Measurements from ENCODE around the gene SLC1A5.
A peak's percentile ranks its signal among the peaks of the same experiment; 100 is the strongest.
"Not testable (repeated sequence)": the region's sequence is repeated elsewhere in the genome, so short reads cannot be mapped to it uniquely, and the experiment has no call there.

SLC1A5 gene

DNA sequence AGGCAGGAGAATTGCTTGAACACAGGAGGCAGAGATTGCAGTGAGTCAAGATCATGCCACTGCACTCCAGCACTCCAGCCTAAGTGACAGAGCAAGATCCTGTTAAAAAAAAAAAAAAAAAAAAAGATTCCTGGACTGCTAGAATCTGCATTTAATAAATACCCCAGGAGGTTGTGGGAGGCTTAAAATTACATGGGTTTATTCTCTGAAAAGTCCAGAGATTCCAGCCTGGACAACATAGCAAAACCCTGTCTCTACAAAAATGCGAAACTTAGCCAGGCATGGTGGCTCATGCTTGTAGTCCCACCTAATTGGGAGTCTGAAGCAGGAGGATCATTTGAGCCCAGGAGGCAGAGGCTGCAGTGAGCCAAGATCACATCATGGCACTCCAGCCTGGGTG is 9.5 kb upstream of the SLC1A5 start:
- no peak for DNase-seq

DNA sequence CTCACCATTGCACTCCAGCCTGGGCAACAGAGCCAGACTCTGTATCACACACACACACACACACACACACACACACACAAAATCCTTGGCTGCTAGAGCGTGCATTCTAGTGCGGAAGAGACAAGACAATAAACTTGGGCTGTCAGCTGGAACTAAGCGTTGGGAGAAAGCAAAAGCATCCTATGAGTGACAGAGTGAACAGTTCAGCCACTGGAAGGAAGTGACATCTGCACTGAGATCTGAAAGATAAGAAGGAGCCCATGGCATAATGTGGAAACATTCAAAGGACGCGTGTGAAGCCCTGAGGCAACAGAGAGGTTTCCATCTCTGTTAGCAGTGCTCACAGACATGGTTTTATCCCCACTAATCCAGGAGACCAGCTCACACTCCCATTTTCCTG is 3.5 kb upstream of the SLC1A5 start:
- DNase-seq = peak; percentile 18

DNA sequence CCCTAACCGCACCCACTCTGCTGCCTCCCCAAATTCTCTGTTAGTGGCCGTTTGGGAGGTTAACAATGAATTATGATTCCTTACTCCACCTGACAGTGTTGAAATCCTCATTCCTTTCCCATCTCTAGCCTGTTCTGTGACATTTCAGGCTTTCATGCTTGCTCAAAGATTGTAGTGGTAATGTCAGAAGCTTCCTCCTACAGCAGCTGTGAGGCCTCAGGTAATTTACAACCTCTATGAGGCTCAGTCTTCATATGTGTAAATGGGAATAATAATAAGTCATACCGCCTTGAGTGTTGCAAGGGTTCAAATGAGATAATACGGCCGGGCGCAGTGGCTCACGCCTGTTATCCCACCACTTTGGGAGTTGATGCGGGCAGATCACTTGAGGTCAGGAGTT is 977 bp upstream of the SLC1A5 start:
- DNase-seq = no peak

DNA sequence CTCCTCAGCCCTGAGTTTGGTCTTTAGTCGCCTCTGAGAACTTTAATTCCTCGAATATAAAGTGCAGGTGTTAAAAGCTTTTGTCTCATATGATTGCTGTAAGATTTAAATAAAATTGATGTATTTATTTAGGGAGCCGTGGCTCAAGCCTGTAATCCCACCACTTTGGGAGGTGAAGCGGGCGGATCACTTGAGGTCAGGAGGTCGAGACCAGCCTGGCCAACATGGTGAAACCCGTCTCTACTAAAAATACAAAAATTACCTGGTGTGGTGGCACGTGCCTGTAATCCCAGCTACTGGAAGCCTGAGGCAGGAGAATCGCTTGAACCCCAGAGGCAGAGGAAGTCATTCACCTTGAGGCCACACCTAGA is 559 bp upstream of the SLC1A5 start:
- DNase-seq = no peak

DNA sequence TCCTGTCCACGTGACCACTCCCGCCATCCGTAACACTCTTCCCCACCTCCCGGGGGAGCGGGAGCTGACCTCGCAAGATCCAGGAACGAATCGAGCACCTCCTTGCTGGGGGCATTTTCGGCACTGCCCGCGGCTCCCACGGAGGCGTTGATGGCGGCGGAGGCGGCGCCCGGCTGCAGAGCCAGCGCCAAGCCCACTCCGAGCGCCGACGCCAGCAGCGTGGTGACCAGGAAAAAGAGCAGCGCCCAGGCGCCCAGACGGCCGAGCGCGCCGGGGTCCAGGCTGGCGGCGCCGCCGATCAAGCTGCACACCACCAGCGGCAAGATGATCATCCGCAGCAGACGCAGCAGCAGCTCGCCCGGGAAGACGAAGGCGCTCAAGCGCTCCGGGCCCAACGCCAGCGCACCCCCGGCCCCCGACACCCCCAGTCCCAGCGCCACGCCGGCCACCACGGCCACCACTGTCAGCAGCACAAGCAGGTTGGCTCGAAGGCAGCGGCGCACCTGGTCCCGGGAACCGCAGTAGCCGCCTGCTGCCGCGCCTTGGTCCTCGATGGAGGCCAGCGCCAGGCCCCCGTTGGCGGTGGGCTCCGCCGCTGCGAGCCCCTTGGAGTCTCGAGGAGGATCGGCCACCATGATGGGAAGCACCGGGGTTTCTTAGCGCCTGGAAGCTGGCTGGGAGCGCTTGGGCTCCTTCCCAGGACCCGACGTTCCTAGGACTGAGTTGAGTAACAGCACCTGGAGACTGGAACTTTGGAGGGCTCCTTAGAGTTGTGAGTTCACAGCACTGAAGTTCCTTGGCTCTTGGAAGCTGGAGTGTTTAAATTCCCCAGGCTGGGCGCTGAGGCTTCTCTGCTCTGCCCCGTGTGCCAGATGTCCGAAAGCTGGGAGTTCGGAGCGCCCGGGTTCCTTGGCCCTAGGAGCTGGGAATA is 798 bp downstream of the SLC1A5 start:
- peak; percentile 49 for DNase-seq

DNA sequence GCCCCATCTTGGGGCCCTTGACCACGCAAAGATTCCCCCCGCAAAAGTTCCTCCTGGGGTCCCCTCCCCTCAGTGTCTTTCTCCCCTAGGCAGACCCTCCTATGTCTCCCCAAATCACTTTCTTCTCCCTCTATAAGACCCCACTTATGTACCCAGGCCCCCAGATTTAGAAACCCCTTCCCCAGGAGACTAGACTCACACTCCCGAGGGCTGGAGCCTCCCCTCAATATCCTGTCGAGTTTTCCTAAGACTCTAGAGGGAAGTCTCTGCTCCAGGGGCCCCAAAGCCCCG is 1.4 kb downstream of the SLC1A5 start:
- no peak for DNase-seq

DNA sequence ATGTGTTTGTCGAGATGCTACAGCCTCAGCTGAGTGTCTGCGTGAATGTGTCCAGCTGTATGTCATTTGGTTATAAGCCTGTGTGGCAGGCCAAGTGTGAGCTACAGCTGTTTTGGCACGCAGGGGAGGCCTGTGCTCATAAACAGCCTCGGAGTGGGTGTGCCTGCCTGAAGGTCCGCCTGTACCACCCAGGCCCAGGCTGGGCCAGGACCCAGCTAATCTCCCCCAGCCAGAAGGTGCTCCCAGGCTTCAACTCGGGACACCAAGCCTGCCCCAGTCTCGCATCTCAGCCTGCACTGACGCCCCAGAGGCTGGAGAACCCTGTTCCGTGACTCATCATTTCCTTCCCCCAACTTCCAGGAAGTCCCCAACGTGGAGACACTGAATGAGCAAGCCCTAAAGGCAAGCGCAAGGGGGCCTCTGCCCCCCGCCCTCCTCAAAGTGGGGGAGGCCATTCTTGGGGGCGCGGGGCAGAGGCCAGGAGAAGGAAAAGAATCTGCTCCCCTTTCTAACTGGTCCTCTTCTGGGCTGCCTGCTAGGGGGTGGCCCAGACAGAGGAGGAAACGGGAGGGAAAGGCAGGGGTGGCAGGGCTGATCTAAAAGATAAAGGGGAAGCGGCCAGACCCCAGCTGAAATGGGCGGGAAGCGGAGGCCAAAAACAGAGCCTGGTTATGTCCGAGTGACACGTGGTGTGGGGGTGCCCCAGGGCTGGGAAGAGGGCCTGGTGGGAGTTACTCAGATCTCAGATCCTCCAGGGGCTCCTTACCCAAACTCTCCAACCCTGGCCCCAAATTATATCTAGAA is 2.0 kb downstream of the SLC1A5 start:
- peak; percentile 87 for DNase-seq

DNA sequence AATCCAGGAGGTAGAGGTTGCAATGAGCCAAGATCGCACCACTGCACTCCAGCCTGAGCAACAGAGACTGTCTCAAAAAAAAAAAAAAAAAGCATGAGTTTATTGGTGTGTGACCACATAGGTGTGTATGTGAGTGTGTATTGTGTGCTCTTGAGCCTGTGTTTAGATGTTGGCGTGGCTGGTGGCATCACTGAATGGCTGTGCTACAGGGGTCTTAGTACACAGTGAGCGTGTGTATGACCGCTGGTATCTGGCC is 2.5 kb downstream of the SLC1A5 start:
- no peak for DNase-seq

DNA sequence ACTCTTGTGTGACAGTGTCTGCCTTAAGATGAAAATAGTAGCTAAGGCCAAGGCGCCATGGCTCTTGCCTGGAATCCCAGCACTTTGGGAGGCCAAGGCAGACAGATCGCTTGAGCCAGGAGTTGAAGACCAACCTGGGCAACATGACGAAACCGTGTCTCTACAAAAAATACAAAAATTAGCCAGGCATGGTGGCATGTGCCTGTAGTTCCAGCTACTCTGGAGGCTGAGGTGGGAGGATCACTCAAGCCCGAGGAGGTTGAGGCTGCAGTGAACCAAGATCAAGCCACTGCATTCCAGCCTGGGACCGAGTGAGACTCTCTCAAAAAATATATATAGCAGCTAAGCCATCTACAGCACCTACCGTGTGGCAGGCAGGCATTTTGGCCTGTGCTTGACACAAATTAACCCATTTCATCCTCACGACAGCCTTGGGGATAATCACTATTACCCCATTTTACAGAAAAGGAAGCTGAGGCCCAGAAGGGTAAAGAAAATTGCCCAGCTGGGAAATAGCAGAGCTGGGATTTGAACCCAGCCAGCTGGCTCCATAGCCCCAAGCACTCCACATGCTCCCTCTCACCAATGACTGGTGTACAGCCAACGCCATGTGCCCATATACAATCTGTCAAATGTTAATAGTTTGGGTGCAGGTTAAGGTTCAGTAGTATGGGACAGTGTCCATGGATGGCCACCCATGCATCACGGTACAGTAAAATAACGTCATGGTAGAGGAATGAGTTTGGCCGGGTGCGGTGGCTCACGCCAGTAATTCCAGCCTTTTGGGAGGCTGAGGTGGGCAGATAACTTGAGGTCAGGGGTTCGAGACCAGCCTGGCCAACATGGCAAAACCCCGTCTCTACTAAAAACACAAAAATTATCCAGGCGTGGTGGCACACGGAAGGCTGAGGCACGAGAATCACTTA is 3.1 kb downstream of the SLC1A5 start:
- peak; percentile 11 for DNase-seq

DNA sequence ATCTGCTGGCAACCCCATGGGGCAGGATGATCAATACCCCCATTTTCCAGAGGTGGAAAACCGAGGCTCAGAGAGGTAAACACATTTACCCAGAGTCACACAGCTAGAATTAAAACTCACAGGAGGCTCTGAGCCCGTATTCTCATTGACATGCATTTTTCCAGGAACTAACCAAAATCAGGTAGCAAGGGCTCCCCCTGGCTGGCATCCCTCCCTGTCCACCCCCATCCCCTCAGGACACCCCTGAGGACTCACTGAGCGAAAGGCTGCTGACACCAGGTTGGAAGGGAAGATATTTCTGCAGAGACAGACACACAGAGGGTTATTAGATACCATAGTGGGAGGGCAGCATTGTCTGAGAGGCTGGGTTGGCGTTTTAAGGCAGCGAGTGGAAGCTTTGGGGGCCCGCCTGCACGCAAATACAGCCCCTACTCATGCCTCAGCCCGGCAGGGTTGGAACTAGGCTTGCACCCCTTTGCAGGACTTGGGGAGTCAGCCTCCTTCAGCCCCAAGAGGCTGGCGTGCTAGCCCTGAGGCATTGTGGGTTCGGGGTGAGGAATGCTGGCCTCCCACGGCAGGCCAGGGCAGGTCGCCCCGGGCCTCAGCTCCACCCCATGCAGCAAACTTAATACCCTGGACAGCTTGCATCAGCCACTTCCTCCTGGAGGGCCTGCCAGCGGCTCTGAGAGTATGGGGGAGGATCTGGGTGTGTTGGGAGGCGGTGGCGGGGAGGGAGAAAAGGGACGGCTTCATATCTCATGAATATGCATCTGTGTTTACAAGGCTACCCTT is 3.9 kb downstream of the SLC1A5 start:
- peak; percentile 86 for DNase-seq

DNA sequence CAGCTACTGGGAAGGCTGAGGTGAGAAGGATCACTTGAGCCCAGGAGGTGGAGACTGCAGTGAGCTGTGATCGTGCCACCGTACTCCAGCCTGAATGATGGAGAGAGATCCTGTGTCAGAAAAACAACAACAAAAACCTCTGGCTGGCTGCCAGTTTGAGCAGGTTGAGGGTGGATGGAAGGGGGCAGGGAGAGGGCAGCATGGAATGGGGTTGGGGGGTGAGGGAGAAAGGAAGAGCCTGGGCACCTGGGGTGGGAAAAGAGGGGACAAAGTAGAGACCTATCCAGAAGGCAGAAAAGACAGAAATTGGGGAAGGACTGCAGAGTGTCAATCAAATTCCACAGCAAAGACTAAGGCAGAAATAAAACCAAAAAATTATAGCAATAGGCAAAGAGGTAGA is 4.7 kb downstream of the SLC1A5 start:
- no peak for DNase-seq

DNA sequence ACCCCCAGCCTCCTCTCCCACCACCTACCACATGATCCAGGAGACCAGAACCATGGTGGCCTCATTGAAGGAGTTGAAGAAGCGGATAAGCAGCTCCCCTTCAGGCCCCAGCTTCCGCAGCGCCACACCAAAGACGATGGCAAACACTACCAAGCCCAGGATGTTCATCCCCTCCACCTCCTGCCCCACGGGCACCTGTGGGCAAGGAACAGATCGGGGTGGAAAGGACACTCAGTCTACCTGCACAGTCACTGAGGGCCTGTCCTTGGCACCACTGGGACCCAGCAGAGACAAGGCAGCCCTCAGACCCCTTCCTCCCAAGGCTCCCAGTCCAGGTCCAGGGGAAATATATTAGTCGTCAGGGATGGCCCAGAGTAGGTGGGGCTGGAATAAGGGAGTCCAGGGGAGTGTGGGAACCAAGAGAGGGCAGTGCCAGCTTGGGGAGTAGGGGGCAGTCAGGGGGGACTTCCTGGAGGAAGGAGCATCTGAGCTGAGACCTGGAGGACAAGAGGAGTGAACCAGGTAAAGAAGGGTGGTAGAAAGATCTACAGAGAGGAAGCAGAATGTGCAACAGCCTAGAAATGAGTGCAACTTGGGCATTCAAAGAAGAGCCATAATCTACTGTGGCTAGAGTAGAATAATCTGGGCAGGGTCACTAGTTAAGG is 5.9 kb downstream of the SLC1A5 start:
- DNase-seq = no peak

DNA sequence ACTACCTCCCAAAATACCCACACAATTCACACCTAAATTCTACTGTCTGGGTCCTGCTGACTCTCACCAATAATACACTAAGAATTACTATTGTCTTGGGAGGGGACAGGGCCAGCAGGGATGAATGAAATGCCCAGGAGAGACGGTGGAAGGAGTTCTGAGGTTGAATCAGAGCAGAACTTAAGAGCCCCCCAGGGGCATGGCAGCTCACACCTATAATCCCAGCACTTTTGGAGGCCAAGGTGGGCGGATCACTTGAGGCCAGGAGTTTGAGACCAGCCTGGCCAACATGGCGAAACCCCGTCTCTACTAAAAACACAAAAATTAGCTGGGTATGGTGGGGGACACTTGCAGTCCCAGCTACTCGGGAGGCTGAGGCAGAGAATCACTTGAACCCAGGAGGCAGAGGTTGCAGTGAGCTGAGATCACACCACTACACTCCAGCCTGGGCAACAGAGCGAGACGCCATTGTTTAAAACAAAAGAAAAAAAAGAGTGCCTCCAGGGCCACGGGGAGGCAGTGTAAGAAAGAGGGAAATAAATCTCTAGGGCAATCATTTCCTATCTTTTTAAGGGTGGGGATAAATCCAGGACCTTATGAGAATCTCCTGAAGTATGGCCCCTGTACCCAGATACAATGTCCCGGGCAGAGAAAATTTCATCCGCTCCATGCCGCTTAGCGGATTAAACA is 10.3 kb downstream of the SLC1A5 start:
- DNase-seq = not testable (repeated sequence)

DNA sequence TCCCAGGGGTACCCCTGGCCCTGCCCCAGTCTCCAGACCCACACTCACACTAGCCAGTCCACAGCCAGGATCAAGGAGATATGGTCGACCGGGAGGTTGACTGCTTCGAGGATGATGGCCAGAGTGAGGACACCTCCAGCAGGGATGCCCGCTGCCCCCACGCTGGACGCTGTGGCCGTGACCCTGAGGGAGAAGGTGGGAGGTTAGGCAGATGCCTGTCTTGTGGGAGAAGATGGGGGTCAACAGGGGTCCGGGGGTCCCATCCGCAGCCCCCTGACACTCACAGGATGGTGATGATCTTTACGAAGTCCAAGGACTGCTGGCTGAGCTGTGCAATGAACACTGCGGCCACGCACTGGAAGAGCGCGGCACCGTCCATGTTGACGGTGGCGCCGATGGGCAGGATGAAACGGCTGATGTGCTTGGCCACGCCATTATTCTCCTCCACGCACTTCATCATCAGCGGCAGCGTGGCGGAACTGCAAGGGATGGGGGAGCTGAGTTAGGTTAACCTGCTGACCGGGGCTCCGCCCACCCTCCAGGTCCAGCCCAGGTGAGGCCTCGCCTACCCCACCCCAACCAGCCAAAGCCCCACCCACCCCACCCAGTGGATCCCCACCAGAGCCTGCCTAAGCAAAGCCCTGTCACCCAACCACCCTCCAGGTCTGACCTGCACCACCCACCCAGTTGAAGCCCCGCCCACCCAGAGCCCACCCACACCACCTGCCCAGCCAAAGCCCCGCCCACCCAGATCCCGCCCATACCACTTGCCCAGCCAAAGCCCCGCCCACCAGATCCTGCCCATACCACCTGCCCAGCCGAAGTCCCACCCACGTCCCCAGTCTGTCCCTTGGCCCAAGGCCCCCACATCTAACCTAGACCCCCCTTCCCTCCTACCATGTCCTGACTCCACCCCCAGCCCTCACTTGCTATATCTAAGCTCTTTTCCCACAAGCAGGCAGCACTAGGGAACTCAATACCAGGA is 11.2 kb downstream of the SLC1A5 start:
- no peak for DNase-seq

DNA sequence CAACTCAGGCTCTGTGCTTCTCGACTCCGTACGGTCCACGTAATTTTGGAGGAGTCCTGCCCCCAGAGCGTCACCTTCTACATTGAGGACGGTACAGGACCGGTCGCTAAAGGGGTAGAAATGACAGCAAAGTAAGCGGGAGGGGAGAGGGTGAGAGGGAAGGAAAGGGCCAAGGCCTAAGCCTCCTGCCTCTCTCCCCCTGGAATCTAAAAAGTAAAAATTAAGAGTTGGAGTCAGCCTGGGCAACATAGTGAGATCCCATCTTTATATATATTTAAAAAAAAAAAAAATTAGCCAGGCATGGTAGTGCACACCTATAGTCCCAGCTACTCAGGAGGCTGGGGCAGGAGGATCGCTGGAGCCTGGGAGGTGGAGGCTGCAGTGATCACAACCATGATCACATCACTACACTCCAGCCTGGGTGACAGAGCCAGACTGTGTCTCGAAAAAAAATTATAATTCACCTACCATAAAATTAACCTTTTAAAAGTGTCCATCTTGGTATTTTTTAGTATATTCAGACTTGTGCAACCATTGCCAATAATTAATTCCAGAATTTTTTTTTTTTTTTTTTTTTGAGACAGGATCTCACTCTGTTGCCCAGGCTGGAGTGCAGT is 12.6 kb downstream of the SLC1A5 start:
- DNase-seq = no peak

DNA sequence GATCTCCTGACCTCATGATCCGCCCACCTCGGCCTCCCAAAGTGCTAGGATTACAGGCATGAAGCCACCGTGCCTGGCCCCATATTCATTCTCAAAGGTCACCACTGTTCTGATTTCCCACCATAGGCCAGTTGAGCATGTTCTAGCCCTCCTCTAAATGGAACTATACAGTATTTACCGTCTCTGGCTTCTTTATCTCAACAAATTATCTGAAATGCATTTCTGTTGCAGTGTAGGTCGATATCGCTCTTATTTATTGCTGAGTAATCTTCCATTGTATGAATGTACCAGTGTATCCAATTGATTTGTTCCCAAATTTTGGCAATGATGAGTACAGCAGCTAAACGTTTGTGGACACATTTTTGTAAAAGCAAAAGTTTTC is 15.4 kb downstream of the SLC1A5 start:
- no peak for DNase-seq

DNA sequence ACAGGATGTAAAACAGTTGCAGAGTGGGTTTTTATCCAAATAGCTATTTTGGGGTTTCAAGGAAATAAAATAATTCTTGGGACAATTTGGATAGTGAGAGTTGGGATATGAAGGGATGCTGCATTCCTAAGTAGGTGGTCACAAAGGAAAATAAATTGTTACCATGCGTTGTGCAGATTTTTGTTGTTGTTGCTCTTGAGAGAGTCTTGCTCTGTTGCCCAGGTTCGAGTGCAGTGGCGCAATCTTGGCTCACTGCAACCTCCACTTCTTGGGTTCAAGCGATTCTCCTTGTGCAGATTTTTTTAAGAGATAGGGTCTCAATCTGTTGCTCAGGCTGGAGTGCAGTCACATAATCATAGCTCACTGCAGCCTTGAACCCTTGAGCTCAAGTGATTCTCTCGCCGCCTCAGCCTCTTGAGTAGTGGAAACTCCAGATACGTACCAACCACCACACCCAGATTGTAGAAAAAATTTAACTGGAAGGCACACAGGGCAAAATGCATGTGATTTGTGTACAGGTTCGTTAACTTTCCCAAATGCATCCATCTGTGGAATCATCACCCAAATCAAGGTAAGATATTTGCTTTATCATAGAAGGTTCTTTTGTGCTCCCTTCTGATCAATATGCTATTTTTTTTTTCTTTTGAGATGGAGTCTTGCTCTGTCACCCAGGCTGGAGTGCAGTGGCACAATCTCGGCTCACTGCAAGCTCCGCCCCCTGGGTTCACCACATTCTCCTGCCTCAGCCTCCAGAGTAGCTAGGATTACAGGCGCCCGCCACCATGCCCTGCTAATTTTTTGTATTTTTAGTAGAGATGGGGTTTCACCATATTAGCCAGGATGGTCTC is 16.0 kb downstream of the SLC1A5 start:
- DNase-seq = no peak

DNA sequence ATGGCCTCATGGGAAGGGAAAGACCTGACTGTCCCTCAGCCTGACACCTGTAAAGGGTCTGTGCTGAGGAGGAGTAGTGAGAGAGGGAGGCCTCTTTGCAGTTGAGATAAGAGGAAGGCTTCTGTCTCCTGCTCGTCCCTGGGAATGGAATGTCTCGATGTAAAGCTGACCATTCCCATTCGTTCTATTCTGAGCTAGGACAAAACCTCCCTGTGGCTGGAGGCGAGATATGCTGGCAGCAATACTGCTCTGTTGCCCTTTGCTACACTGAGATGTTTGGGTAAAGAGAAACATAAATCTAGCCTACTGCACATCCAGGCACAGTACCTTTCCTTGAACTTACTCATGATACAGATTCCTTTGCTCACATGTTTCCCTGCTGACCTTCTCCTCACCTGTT is 19.6 kb downstream of the SLC1A5 start:
- not testable (repeated sequence) for DNase-seq

Data from activated naive CD4-positive, alpha-beta T cell treated with Interleukin-2 at 50 U/mL for 16 hours (primary cell).